Keratinocyte (primary cell): ENCODE data around the gene CIDEB. TPM values are rescaled to one million over a fixed set of nuclear protein-coding genes. Genes with fewer than 3 reads are reported as not detected.

Experiments used
- DNase-seq: peaks from one replicate; pipeline ENCODE4 v3.0.0-alpha.2; 2011; ENCODE audit warnings: low read depth, missing footprints, low spot score
- FAIRE-seq: peaks from 2 replicates; lab custom pipeline; 2011; peaks lifted over from hg19 to GRCh38; lab: Jason Lieb, UNC
- H2AFZ ChIP-seq: 2 replicates; pipeline ENCODE4 v1.6.0; 2012; ENCODE audit warnings: low read length, control low read depth, inconsistent platforms; ENCODE audit not compliant: control insufficient read depth
- H3K27ac ChIP-seq: 2 replicates; pipeline ENCODE4 v1.5.1; 2011; ENCODE audit warnings: low read length; ENCODE audit not compliant: control insufficient read depth, insufficient read depth
- H3K27me3 ChIP-seq: 3 replicates; pipeline ENCODE4 v1.6.0; 2011; ENCODE audit warnings: low read length; ENCODE audit not compliant: control insufficient read depth, insufficient read depth; ENCODE audit errors: extremely low read depth
- H3K36me3 ChIP-seq, 2 experiments: 2 replicates in 1 of 2; 3 replicates in 1 of 2; pipeline ENCODE4 v1.5.1; 2011; ENCODE audit warnings: low read length in 2 of 2, mild to moderate bottlenecking in 1 of 2; ENCODE audit not compliant: control insufficient read depth in 2 of 2, insufficient read depth in 2 of 2; ENCODE audit errors: extremely low read depth in 1 of 2
- H3K4me1 ChIP-seq: 3 replicates; pipeline ENCODE4 v1.5.1; 2011; ENCODE audit warnings: low read length; ENCODE audit not compliant: control insufficient read depth, insufficient read depth; ENCODE audit errors: extremely low read depth
- H3K4me2 ChIP-seq: 3 replicates; pipeline ENCODE4 v1.6.0; 2011; ENCODE audit warnings: low read depth, low read length; ENCODE audit not compliant: control insufficient read depth, insufficient read depth; ENCODE audit errors: extremely low read depth
- H3K4me3 ChIP-seq, 3 experiments: fragments of 200-600 bp in 1 of 3; sonication (generic) in 1 of 3; 2 replicates in 2 of 3; 3 replicates in 1 of 3; pipeline ENCODE4 v1.5.1; 2011 to 2016; ENCODE audit warnings: low read length in 3 of 3, mild to moderate bottlenecking in 3 of 3, control low read depth in 2 of 3, inconsistent platforms in 1 of 3, low read depth in 1 of 3, mixed read lengths in 1 of 3, mixed run types in 1 of 3, moderate library complexity in 1 of 3; ENCODE audit not compliant: control insufficient read depth in 2 of 3, insufficient read depth in 2 of 3; ENCODE audit errors: extremely low read depth in 1 of 3
- H3K79me2 ChIP-seq: 2 replicates; pipeline ENCODE4 v1.6.0; 2012; ENCODE audit warnings: low read length; ENCODE audit not compliant: control insufficient read depth, insufficient read depth
- H3K9ac ChIP-seq: 3 replicates; pipeline ENCODE4 v1.6.0; 2011; ENCODE audit warnings: low read length; ENCODE audit not compliant: control insufficient read depth, insufficient read depth; ENCODE audit errors: extremely low read depth
- H3K9me1 ChIP-seq: 3 replicates; pipeline ENCODE4 v1.6.0; 2011; ENCODE audit warnings: low read length; ENCODE audit not compliant: control insufficient read depth, insufficient read depth; ENCODE audit errors: extremely low read depth
- H3K9me3 ChIP-seq: 2 replicates; pipeline ENCODE4 v1.5.1; 2012; ENCODE audit warnings: low read depth, low read length; ENCODE audit not compliant: control insufficient read depth
- H4K20me1 ChIP-seq: 3 replicates; pipeline ENCODE4 v1.6.0; 2011; ENCODE audit warnings: low read length; ENCODE audit not compliant: control insufficient read depth, insufficient read depth; ENCODE audit errors: extremely low read depth
- CTCF ChIP-seq, 3 experiments: IDR thresholded peaks in 1 of 3; conservative IDR thresholded peaks in 1 of 3; optimal IDR thresholded peaks in 1 of 3; 2 replicates in 2 of 3; 3 replicates in 1 of 3; pipeline versions ENCODE3 to v1.5.1; 2011; ENCODE audit warnings: low read length in 3 of 3, mild to moderate bottlenecking in 3 of 3, moderate library complexity in 2 of 3, control low read depth in 1 of 3, inconsistent platforms in 1 of 3; ENCODE audit not compliant: insufficient read depth in 2 of 3; ENCODE audit errors: extremely low read depth in 1 of 3
- EZH2 ChIP-seq: IDR thresholded peaks from one replicate; pipeline ENCODE4 v1.6.1; 2012; ENCODE audit warnings: inconsistent platforms, mild to moderate bottlenecking, low read length, moderate library complexity
- dilution Hi-C: fragments of 300-500 bp; cut with MboI; formaldehyde crosslinking; loops from one replicate; pipeline ENCODE4 v1.7.0; 2020; ENCODE audit warnings: low sequenced_read_pairs; ENCODE audit not compliant: extremely low pct_ligation_motif_present
- polyA plus RNA-seq, 5 experiments: library from polyadenylated mRNA; depleted of rRNA in 3 of 5; stranded (reverse) in 3 of 5; stranded (forward) in 1 of 5; unstranded in 1 of 5; fragments of >200 nt; gene quantifications; 1 replicate in 1 of 5; 2 replicates in 3 of 5; 3 replicates in 1 of 5; pipeline versions ENCODE4 v1.2.1 to v1.2.3, GENCODE V29; 2011 to 2012; ENCODE audit warnings: missing spikeins in 2 of 5, low read depth in 1 of 5, low replicate concordance in 1 of 5

CIDEB gene
- polyA plus RNA-seq, 1 donor (not counting 4 experiments of a cell fraction or from before 2014, with no cell fraction given): 3.7 TPM

- Histone ChIP-seq H3K4me3 (no peak overlapping the region), H3K27ac (no peak overlapping the region), H3K36me3 (no peaks in the 10 kb centered on the region), H3K4me1 (peaks cover 20% of the 10 kb centered on the region), H3K9me1 (no peaks in the 10 kb centered on the region), H4K20me1 (no peaks in the 10 kb centered on the region), H3K9me3 (no peaks in the 10 kb centered on the region), H2AFZ (no peak overlapping the region), H3K9ac (no peak overlapping the region), H3K4me2 (no peak overlapping the region), H3K79me2 (no peaks in the 10 kb centered on the region), H3K27me3 (no peaks in the 10 kb centered on the region)
- DNase-seq (no peak), FAIRE-seq (no peak)
- TF ChIP-seq CTCF (optimal IDR thresholded peaks at IDR 0.05 in 1 of 3, IDR thresholded peaks at IDR 0.05 in 1 of 3, conservative IDR thresholded peaks at IDR 0.05 in 1 of 3; ENCODE audit: extremely low read depth in 1 of 3, insufficient read depth in 2 of 3, low read length in 3 of 3) (no peak), EZH2 (no peak)
- dilution Hi-C loops: no loop called here
Observed at GRCh38 chr14:24283796-24284460, 23.8 kb downstream of the CIDEB start.

- TF ChIP-seq CTCF (optimal IDR thresholded peaks at IDR 0.05 in 1 of 3, IDR thresholded peaks at IDR 0.05 in 1 of 3, conservative IDR thresholded peaks at IDR 0.05 in 1 of 3; ENCODE audit: extremely low read depth in 1 of 3, insufficient read depth in 2 of 3, low read length in 3 of 3): no peak
- no peak for TF ChIP-seq EZH2
- dilution Hi-C loops: no loop called here
- Histone ChIP-seq H2AFZ (no peak overlapping the region), H3K27ac (no peak overlapping the region), H3K36me3 (no peaks in the 10 kb centered on the region), H3K4me1 (peaks cover 25% of the 10 kb centered on the region), H3K9me1 (no peaks in the 10 kb centered on the region), H3K4me2 (no peak overlapping the region), H4K20me1 (no peaks in the 10 kb centered on the region), H3K79me2 (no peaks in the 10 kb centered on the region), H3K4me3 (no peak overlapping the region), H3K9me3 (no peaks in the 10 kb centered on the region), H3K27me3 (no peaks in the 10 kb centered on the region), H3K9ac (no peak overlapping the region)
- FAIRE-seq: no peak
- no peak for DNase-seq
Observed at GRCh38 chr14:24282736-24283135, 25.0 kb downstream of the CIDEB start.
